Muscle layer of duodenum (tissue), 2 donors: Measurements from ENCODE around the gene RNF186.

ENCODE experiments used
- H3K27ac ChIP-seq: one replicate; pipeline ENCODE4 v1.7.0; 2013; ENCODE audit warnings: mild to moderate bottlenecking, low read length
- H3K27me3 ChIP-seq: one replicate; pipeline ENCODE4 v1.7.0; 2013; ENCODE audit warnings: low read depth, mild to moderate bottlenecking, control low read depth, low read length
- H3K36me3 ChIP-seq, 2 donors: one replicate each; pipeline ENCODE4 v1.7.0; 2013; ENCODE audit warnings: low read length in 2 of 2, control low read depth in 1 of 2, mild to moderate bottlenecking in 1 of 2; ENCODE audit not compliant: insufficient read depth in 2 of 2, control insufficient read depth in 1 of 2
- H3K4me1 ChIP-seq, 2 donors: one replicate each; pipeline ENCODE4 v1.7.0; 2013; ENCODE audit warnings: low read length in 2 of 2, mild to moderate bottlenecking in 2 of 2, control low read depth in 1 of 2, moderate library complexity in 1 of 2; ENCODE audit not compliant: insufficient read depth in 2 of 2, control insufficient read depth in 1 of 2
- H3K4me3 ChIP-seq, 2 donors: one replicate each; pipeline ENCODE4 v1.7.0; 2013; ENCODE audit warnings: low read length in 2 of 2, low read depth in 1 of 2, mild to moderate bottlenecking in 1 of 2
- H3K9me3 ChIP-seq, 2 donors: one replicate each; pipeline ENCODE4 v1.7.0; 2013; ENCODE audit warnings: low read length in 2 of 2, control low read depth in 1 of 2, mild to moderate bottlenecking in 1 of 2; ENCODE audit not compliant: control insufficient read depth in 1 of 2
- donor health status: healthy.

Gene RNF186

DNA sequence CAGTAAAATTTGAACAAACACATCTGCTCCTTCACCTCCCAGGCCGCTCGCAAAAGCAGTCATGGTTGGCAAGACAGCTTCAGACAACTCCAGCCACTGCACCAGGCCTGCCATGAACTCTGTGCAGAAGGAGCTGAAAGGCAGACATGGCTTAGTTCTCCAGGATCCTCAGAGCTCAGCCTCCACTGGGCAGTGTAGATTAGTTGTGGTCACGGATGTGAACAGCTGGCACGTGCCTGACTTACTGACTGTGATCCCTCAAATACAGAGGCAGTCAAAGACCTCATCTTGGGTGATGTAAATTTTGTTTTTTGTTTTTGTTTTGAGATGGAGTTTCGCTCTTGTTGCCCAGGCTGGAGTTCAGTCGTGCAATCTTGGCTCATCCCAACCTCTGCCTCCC, 43.7 kb downstream of the RNF186 start:
- no peaks in the 10 kb centered on the region for H3K4me1 ChIP-seq
- H3K36me3 ChIP-seq: peaks cover 28 to 48% of the 10 kb centered on the region in 2 donors
- H3K9me3 ChIP-seq: no peaks in the 10 kb centered on the region
- no peak overlapping the region for H3K4me3 ChIP-seq
- H3K27me3 ChIP-seq: no peaks in the 10 kb centered on the region
- no peak overlapping the region for H3K27ac ChIP-seq

DNA sequence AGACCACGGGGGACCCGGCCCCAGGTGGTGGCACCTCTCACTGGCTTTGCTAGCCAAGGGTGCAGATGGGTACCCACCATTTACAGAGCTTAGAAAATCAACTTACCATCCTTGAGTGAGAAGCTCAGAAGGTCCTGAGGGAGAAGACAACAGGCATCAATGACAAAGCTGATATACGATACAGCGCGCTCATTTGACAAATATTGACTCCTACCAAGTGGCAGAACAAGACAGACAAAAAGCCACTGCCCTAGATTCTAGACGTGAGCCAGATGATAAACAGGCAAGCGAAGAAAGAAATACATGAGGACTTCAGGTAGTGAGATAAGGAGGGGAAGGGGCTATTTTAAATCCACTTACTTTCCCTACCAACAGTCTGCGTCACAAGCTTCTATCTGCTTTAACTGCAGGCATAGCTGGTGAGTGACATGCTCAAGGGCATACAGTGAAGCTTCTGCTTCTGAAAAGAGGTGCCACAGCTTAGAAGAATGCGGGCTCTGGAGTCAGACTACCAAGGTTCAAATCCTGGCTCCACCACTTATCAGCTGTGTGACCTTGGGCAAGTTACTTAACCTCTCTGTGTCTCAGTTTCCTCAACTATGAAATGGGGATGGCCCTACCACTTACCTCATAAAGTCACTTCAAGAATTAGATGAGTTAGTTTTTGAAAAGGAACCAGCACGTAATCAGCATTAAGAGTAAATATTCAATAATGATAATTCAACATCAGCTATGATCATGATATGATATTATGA, 44.5 kb downstream of the RNF186 start:
- H3K4me1 ChIP-seq: no peaks in the 10 kb centered on the region
- H3K4me3 ChIP-seq: no peak overlapping the region
- H3K27me3 ChIP-seq: no peaks in the 10 kb centered on the region
- no peak overlapping the region for H3K27ac ChIP-seq
- peaks cover 25 to 41% of the 10 kb centered on the region in 2 donors for H3K36me3 ChIP-seq
- no peaks in the 10 kb centered on the region for H3K9me3 ChIP-seq

DNA sequence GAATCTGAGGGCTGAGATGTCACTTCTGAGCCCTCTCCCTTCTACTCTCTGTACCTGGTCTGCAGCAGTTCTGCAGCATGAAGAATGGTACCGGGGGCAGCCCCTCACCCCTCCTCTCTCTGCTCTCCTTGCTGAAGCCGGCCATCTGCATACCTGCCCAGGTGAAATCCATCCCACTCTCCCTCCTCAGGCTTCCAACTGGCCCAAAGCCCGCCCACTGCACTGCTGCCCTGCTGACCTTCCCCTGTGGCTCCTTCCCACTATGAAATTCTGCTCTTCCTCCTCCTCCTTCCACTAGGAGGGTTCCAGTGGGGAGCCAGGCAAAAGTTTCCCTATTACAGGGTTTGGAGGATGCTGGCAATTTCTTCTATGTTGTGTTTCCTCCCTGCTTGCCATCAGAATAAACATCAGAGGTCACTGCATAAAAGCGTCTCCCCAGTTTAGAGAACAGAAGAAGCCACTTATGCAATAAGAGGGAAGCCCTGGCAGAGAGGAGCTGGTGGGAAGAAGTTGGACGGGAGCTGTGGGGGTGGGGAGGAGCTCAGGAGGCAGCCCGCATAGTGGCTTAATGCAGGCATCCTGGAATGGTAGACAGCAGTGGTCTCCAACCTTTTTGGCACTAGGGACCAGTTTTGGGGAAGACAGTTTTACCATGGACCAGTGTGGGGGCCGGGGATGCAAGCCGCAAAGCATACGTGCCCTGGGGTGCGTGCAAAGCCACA, 45.7 kb downstream of the RNF186 start:
- Histone ChIP-seq H3K27me3 (no peaks in the 10 kb centered on the region), H3K27ac (no peak overlapping the region), H3K4me3 (no peak overlapping the region), H3K9me3 (no peaks in the 10 kb centered on the region), H3K36me3 (peaks cover 25 to 32% of the 10 kb centered on the region in 2 donors), H3K4me1 (no peaks in the 10 kb centered on the region)

DNA sequence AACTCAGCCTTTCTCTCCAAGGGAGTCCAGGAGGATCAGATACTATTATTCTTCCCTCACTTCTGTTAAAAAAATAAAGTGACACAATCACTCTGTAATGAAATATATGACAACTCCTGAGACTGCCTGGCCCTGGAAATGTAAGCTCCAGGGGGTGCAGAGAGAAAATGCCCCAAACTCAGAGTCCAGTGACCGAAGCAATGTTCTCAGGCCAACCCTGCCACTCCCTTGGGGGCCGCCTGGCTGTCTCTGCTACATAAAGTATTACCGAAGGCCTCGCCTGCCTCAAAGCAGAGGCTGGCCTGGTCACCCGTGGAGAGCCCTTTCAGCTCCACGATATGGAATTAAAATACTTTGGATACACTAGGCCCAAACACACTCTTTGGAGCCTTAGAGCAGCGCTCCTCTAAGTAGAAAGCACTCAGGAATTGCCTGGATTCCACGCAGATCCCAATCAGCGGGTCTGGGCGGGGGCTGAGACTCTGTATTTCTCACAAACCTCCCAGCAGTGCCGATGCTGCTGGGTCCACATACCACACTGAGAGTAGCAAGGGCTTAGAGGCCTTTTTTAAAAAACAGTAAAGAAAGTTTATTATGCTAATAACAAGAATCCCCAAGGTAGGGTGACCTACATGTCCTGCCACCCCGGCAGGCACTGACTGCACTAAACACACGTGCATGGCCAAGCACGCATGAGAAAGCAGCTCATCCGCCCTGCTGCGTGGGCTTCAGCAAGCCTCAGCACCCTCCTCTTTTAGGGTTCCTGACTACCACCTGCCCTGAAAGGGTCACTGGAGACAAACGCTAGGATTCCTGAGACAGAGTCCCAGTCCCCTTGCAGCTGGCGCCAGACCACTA, 46.5 kb downstream of the RNF186 start:
- Histone ChIP-seq H3K27ac (no peak overlapping the region), H3K27me3 (no peaks in the 10 kb centered on the region), H3K4me1 (no peaks in the 10 kb centered on the region), H3K4me3 (no peak overlapping the region), H3K36me3 (peaks cover 19 to 32% of the 10 kb centered on the region in 2 donors), H3K9me3 (no peaks in the 10 kb centered on the region)

DNA sequence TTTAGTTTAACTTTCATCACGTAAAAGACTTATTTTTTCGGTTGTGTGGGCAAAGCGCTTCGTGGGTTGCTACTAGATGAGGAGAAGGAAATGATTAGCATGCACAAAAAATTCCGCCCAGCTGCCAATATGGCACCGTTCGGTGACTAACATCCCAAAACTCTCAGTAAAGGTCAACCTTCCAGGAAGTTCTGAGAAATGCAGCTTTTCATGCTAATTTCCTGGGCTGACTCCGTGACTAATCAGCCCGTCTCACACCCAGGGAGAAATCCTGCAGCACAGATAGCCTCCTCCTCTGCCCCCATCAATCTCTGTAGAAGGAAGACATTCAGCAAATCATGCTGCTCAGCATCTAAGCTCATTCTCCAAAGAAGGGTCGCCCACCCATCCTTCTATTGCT, 49.5 kb downstream of the RNF186 start:
- no peaks in the 10 kb centered on the region for H3K27me3 ChIP-seq
- H3K4me3 ChIP-seq: no peak overlapping the region
- H3K36me3 ChIP-seq: peaks cover 12 to 17% of the 10 kb centered on the region in 2 donors
- H3K27ac ChIP-seq: peak overlapping the region; percentile 18
- H3K4me1 ChIP-seq: no peaks in the 10 kb centered on the region
- no peaks in the 10 kb centered on the region for H3K9me3 ChIP-seq

DNA sequence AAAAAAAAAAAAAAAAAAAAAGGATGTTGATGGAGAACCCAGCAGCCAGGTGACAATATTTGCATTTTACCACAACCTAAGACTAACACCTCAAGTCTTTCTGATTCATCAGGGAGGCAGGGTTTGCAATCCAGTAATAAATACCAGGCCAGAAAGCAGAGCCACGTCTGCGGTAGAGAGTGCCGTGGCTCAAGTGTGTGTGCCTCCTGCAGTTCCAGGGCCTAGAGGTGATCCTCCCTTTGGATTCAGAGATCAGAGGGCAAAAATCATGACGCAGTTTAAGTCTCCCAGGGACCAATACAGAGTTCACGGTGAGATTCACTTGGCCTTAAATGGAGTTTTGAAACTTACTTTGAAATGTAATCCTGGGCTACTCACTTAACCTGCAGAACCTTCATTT, 50.2 kb downstream of the RNF186 start:
- Histone ChIP-seq H3K27me3 (no peaks in the 10 kb centered on the region), H3K4me3 (no peak overlapping the region), H3K36me3 (peaks cover 8 to 9% of the 10 kb centered on the region in 2 donors), H3K27ac (peak overlapping the region; percentile 18), H3K4me1 (no peaks in the 10 kb centered on the region), H3K9me3 (no peaks in the 10 kb centered on the region)
